Bronchial epithelial cell (primary cell): ENCODE data around the gene ZFAND2A. TPM values are rescaled to one million over a fixed set of nuclear protein-coding genes. Genes with fewer than 3 reads are reported as not detected.
A peak's percentile ranks its signal among the peaks of the same experiment; 100 is the strongest.
"Not testable (repeated sequence)": the region's sequence is repeated elsewhere in the genome, so short reads cannot be mapped to it uniquely, and the experiment has no call there.

ENCODE experiments used
- DNase-seq: peaks from one replicate; pipeline ENCODE4 v3.0.0-alpha.2; 2010; ENCODE audit warnings: low read depth
- FAIRE-seq: peaks from 2 replicates; lab custom pipeline; 2011; peaks lifted over from hg19 to GRCh38; lab: Jason Lieb, UNC
- H3K27me3 ChIP-seq: 2 replicates; pipeline ENCODE4 v1.5.1; 2011; ENCODE audit warnings: low read length; ENCODE audit not compliant: control insufficient read depth, insufficient read depth
- H3K36me3 ChIP-seq: 2 replicates; pipeline ENCODE4 v1.5.1; 2011; ENCODE audit warnings: low read length; ENCODE audit not compliant: control insufficient read depth, insufficient read depth
- H3K4me3 ChIP-seq: 2 replicates; pipeline ENCODE4 v1.5.1; 2011; ENCODE audit warnings: mild to moderate bottlenecking, low read depth, low read length, control low read depth
- total RNA-seq: library from RNA; depleted of rRNA; stranded (reverse); fragments of >200 nt; gene quantifications from 2 replicates; pipeline ENCODE4 v1.2.1, GENCODE V29; 2014
- TF ChIP-seq, protein P1 (sequence below): IDR thresholded peaks from 2 replicates; pipeline ENCODE4 v1.5.1; 2011; ENCODE audit warnings: mild to moderate bottlenecking, moderate library complexity, low read length, control low read depth, inconsistent platforms; ENCODE audit not compliant: insufficient read depth, severe bottlenecking

ZFAND2A gene
- total RNA-seq, 1 donor from 2014 or later, result 53.4 TPM

DNA sequence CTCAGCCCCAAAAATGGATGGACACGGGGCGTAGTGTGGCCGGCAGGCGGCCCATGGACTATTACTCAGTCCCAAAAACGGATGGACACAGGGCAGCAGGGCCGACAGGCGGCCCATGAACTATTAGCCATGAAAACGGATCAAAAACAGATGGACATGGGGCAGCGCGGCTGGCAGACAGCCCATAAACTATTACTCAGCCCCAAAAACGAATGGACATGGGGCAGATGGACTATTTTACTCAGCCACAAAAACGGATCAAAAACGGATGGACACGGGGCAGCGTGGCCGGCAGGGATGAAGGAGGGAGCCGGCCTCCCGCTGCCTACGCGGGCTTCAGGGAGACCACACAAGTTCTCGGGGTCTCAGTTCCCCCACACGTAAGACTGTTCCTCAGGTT, 39.2 kb downstream of the ZFAND2A start:
- H3K36me3 ChIP-seq, result peaks cover 1% of the 10 kb centered on the region
- FAIRE-seq, result no peak
- TF ChIP-seq, protein P1, sequence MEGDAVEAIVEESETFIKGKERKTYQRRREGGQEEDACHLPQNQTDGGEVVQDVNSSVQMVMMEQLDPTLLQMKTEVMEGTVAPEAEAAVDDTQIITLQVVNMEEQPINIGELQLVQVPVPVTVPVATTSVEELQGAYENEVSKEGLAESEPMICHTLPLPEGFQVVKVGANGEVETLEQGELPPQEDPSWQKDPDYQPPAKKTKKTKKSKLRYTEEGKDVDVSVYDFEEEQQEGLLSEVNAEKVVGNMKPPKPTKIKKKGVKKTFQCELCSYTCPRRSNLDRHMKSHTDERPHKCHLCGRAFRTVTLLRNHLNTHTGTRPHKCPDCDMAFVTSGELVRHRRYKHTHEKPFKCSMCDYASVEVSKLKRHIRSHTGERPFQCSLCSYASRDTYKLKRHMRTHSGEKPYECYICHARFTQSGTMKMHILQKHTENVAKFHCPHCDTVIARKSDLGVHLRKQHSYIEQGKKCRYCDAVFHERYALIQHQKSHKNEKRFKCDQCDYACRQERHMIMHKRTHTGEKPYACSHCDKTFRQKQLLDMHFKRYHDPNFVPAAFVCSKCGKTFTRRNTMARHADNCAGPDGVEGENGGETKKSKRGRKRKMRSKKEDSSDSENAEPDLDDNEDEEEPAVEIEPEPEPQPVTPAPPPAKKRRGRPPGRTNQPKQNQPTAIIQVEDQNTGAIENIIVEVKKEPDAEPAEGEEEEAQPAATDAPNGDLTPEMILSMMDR, result no peak

DNA sequence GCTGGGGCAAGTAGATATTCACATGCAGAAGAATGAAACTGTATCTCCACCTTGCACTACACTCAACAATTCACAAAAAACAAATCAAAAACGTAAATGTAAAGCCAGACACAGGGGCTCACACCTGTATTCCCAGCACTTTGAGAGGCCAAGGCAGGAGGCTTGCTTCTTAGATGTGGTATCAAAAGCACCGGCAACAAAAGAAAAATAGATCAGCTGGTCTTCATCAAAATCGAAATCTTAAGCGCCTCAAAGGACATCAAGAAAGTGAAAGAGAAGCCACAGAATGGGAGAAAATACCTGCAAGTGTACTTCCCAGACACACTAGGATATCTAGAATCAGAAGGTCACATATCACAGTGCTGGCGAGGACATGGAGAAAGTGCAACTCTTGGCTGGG, 40.8 kb downstream of the ZFAND2A start:
- TF ChIP-seq, protein P1, result no peak
- H3K27me3 ChIP-seq, result no peaks in the 10 kb centered on the region
- no peak overlapping the region for H3K4me3 ChIP-seq
- FAIRE-seq (no peak), DNase-seq (no peak)
- H3K36me3 ChIP-seq, result peaks cover 2% of the 10 kb centered on the region

More for the DNA sequence above, 39.2 kb downstream of the ZFAND2A start:
- DNase-seq, result no peak
- no peak overlapping the region for H3K4me3 ChIP-seq
- H3K27me3 ChIP-seq, result no peaks in the 10 kb centered on the region

DNA sequence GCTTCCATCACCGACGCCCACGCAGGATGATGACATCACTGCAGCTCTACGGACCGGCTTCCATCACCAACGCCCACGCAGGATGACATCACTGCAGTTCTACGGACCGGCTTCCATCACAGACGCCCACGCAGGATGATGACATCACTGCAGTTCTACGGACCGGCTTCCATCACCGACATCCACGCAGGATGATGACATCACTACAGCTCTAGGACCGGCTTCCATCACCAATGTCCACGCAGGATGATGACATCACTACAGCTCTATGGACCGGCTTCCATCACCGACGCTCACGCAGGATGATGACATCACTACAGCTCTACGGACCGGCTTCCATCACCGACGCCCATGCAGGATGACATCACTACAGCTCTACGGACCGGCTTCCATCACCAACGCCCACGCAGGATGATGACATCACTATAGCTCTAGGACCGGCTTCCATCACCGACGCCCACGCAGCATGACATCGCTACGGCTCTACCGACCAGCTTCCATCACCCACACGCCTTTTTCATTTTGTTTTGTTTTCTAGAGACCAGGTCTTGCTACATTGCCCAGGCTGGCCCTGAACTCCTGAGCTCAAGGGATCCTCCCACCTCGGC, 42.6 kb downstream of the ZFAND2A start:
- no peaks in the 10 kb centered on the region for H3K27me3 ChIP-seq
- FAIRE-seq, result peak; percentile 84
- TF ChIP-seq, protein P1, result no peak

DNA sequence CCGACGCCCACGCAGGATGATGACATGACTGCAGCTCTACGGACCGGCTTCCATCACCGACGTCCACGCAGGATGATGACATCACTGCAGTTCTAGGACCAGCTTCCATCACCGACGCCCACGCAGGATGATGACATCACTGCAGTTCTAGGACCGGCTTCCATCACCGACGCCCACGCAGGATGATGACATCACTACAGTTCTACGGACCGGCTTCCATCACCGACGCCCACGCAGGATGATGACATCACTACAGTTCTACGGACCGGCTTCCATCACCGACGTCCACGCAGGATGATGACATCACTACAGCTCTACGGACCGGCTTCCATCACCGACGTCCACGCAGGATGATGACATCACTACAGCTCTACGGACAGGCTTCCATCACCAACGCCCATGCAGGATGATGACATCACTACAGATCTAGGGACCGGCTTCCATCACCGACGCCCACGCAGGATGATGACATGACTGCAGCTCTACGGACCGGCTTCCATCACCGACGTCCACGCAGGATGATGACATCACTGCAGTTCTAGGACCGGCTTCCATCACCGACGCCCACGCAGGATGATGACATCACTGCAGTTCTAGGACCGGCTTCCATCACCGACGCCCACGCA, 43.5 kb downstream of the ZFAND2A start:
- not testable (repeated sequence) for DNase-seq, H3K27me3 ChIP-seq, H3K4me3 ChIP-seq, H3K36me3 ChIP-seq
- peak; percentile 7 for FAIRE-seq

More for the DNA sequence above, 42.6 kb downstream of the ZFAND2A start:
- Histone ChIP-seq H3K36me3 (peaks cover 5% of the 10 kb centered on the region), H3K4me3 (no peak overlapping the region)
- DNase-seq, result no peak

DNA sequence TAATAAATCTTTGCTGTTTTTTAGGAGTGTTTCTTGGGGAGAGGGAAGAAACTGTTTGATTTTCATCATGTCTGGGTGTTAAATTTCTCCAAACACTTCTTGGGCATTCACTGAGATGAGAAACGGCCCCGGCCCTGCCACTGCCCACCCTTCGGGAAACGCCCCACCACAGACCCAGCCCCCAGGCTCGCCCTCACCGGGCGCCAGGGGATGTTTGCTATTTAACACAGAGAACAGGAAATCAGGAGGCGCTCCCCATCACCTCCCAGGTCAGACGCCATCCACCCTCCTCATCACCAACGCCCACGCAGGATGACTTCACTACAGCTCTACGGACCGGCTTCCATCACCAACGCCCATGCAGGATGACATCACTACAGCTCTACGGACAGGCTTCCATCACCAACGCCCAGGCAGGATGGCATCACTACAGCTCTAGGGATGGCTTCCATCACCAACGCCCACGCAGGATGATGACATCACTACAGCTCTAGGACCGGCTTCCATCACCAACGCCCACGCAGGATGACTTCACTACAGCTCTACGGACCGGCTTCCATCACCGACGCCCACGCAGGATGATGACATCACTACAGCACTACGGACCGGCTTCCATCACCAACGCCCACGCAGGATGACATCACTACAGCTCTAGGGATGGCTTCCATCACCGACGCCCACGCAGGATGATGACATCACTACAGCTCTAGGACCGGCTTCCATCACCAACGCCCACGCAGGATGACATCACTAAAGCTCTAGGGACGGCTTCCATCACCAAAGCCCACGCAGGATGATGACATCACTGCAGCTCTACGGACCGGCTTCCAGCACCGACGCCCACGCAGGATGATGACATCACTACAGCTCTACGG, 44.6 kb downstream of the ZFAND2A start:
- not testable (repeated sequence) for DNase-seq, H3K36me3 ChIP-seq, H3K4me3 ChIP-seq, H3K27me3 ChIP-seq
- FAIRE-seq, result peak; percentile 60

DNA sequence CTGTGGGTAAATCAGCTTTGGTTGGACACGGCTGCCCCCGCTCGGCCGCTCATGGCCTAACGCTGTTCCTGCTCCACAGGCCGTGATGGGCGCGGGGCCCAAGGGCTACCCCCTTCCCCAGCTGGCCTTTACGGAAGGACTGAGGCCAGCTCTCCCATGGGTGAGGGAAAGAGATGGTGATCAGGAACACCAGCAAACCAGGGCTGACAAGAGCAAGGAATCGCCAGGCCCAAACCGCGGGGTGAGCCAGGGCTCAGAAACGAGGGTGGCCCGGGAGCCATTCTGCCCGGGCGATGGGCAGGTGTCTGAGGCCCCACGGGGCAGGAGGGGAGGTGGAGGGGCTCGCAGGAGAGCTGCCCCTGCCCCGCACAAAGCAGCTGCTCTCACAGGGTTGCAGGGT, 45.5 kb downstream of the ZFAND2A start:
- Histone ChIP-seq H3K27me3 (no peaks in the 10 kb centered on the region), H3K36me3 (peaks cover 5% of the 10 kb centered on the region), H3K4me3 (no peak overlapping the region)
- DNase-seq (no peak), FAIRE-seq (no peak)
- TF ChIP-seq, protein P1, result no peak
